Spleen (tissue), 7 donors: ENCODE measurements around the gene DOCK10.

Experiments
- POLR2AphosphoS5 ChIP-seq, 3 donors: sonication (generic); formaldehyde crosslinking; IDR thresholded peaks; one replicate each; pipeline ENCODE4 v1.5.1; 2017; ENCODE audit warnings: antibody characterized with exemption in 3 of 3
- TF ChIP-seq, protein P1 (sequence below), 11 experiments: fragments of 200-600 bp in 7 of 11; fragments of 450-650 bp in 4 of 11; sonication (generic) in 4 of 11; IDR thresholded peaks in 8 of 11; conservative IDR thresholded peaks in 3 of 11; 1 replicate in 7 of 11; 2 replicates in 4 of 11; pipeline versions ENCODE4 v1.4.0 to v1.8.0; 2016 to 2021; ENCODE audit warnings: antibody characterized with exemption in 11 of 11, inconsistent platforms in 4 of 11, mild to moderate bottlenecking in 1 of 11
- donor health status: DM: no; HTN: no; CAD: no; lungs with moderate emphysema.
- donor health status: DM: no; HTN: no; CAD: no.
- donor health status: DM: no; HTN: no; CAD: no.

DNA sequence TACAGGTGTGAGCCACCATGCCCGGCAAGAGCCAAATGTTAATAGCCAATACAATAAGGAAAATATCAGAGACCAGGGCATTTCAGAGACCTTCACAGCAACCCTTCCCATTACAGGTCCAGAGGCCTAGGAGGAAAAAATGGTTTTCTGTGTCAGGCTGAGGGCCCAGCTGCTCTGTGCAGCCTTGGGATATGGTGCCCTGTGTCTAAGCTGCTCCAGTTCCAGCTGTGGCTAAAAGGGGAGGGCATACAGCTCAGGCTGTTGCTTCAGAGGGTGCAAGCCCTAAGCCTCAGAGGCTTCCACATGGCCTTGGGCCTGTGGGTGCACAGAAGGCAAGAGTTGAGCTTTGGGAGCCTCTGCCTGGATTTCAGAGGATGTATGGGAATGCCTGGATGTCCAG lies 306.0 kb downstream of the DOCK10 start:
- TF ChIP-seq, protein P1, sequence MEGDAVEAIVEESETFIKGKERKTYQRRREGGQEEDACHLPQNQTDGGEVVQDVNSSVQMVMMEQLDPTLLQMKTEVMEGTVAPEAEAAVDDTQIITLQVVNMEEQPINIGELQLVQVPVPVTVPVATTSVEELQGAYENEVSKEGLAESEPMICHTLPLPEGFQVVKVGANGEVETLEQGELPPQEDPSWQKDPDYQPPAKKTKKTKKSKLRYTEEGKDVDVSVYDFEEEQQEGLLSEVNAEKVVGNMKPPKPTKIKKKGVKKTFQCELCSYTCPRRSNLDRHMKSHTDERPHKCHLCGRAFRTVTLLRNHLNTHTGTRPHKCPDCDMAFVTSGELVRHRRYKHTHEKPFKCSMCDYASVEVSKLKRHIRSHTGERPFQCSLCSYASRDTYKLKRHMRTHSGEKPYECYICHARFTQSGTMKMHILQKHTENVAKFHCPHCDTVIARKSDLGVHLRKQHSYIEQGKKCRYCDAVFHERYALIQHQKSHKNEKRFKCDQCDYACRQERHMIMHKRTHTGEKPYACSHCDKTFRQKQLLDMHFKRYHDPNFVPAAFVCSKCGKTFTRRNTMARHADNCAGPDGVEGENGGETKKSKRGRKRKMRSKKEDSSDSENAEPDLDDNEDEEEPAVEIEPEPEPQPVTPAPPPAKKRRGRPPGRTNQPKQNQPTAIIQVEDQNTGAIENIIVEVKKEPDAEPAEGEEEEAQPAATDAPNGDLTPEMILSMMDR (IDR thresholded peaks at IDR 0.05 in 8 of 11, conservative IDR thresholded peaks at IDR 0.05 in 3 of 11), result no peak
- no peak for TF ChIP-seq POLR2AphosphoS5 (IDR thresholded peaks at IDR 0.05)
